HG03196 (cell line): ENCODE measurements around the gene PARD3B.

Experiments used
- ATAC-seq: cut with Tn5 transposase; IDR thresholded peaks from one replicate; pipeline ENCODE4 v1.9.1; 2021; ENCODE audit not compliant: unreplicated experiment

Gene PARD3B

GRCh38 chr2:205570648-205571047 is 1025.4 kb downstream of the PARD3B start:
- ATAC-seq: no peak

GRCh38 chr2:205571360-205571959 is 1026.2 kb downstream of the PARD3B start:
- no peak for ATAC-seq

GRCh38 chr2:205574001-205574400 is 1028.7 kb downstream of the PARD3B start:
- ATAC-seq: no peak

- ATAC-seq: no peak
Measured at GRCh38 chr2:205579335-205579734, 1034.1 kb downstream of the PARD3B start.

GRCh38 chr2:205580212-205580987 is 1035.1 kb downstream of the PARD3B start:
- no peak for ATAC-seq

- no peak for ATAC-seq
Measured at GRCh38 chr2:205582366-205582765, 1037.1 kb downstream of the PARD3B start.

- ATAC-seq: no peak
Measured at GRCh38 chr2:205585449-205586383, 1040.4 kb downstream of the PARD3B start.

GRCh38 chr2:205586626-205587025 is 1041.4 kb downstream of the PARD3B start:
- ATAC-seq: no peak

- ATAC-seq: no peak
Measured at GRCh38 chr2:205589479-205589878, 1044.2 kb downstream of the PARD3B start.

GRCh38 chr2:205590759-205591158 is 1045.5 kb downstream of the PARD3B start:
- ATAC-seq: no peak

GRCh38 chr2:205593891-205594290 is 1048.6 kb downstream of the PARD3B start:
- no peak for ATAC-seq

- no peak for ATAC-seq
Measured at GRCh38 chr2:205596581-205596980, 1051.3 kb downstream of the PARD3B start.

GRCh38 chr2:205605638-205606304 is 1060.5 kb downstream of the PARD3B start:
- ATAC-seq: no peak

GRCh38 chr2:205607146-205607545 is 1061.9 kb downstream of the PARD3B start:
- no peak for ATAC-seq

- ATAC-seq: no peak
Measured at GRCh38 chr2:205609113-205609512, 1063.8 kb downstream of the PARD3B start.

- no peak for ATAC-seq
Measured at GRCh38 chr2:205610437-205610836, 1065.2 kb downstream of the PARD3B start.

GRCh38 chr2:205612636-205613035 is 1067.4 kb downstream of the PARD3B start:
- ATAC-seq: no peak

GRCh38 chr2:205613970-205614559 is 1068.8 kb downstream of the PARD3B start:
- ATAC-seq: no peak

- no peak for ATAC-seq
Measured at GRCh38 chr2:205614965-205615364, 1069.7 kb downstream of the PARD3B start.

- no peak for ATAC-seq
Measured at GRCh38 chr2:205617905-205618304, 1072.6 kb downstream of the PARD3B start.

GRCh38 chr2:205619600-205619999 is 1074.3 kb downstream of the PARD3B start:
- ATAC-seq: no peak
